HTR-8/SVneo (cell line): Measurements from ENCODE around the gene DDR2.

ENCODE experiments used
- DNase-seq: peaks from one replicate; pipeline ENCODE4 v3.0.0; 2011; ENCODE audit warnings: low spot score, mixed read lengths; ENCODE audit not compliant: insufficient read length
- FAIRE-seq: peaks from 2 replicates; lab custom pipeline; 2011; peaks lifted over from hg19 to GRCh38; lab: Jason Lieb, UNC

Gene DDR2

DNA sequence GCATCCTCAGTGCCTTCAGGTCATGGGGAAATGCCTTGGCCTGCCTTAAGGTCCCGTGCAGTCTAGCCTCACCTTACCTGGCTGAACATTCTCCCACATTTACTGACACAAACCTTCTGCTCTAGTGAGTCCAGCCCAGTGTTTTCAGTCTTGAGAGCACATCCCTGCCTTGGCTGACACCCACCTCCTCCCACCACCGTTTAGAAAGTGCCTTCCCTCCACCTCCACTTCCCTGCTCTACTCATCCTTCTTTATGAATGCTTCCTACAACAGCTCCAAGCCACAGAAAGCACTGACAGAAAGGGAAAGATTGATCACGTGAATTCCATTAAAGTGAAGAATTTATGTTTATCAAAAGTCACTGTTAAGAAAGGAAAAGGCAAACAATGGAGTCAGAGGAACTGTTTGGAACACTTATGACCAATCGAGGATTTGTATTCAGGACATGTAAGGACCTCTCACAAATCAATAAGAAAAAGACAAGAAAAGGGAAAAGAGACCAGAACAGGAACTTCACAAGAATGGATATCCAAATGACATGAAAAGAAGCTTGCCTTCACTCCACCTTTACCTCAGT is 59.8 kb downstream of the DDR2 start:
- FAIRE-seq: no peak

DNA sequence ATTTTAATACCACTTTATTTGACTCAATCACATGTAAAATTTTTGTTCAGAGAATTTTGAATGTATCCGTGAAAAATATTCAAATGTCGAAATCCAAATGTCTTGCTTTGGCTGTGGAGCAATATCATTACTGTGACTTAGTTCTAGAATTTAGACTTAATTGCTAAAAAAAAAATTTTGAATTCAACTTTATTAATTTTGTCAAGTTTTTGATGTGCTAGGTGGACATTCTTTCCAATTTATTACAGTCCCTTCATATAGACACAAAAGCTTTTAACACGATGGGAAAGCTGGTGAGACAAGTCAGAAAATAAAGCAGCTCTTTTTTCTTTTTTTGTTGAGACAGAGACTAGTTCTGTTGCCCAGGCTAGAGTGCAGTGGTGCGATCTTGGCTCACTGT is 62.6 kb downstream of the DDR2 start:
- DNase-seq: no peak
- FAIRE-seq: no peak

More for the DNA sequence above, 59.8 kb downstream of the DDR2 start:
- DNase-seq: no peak

DNA sequence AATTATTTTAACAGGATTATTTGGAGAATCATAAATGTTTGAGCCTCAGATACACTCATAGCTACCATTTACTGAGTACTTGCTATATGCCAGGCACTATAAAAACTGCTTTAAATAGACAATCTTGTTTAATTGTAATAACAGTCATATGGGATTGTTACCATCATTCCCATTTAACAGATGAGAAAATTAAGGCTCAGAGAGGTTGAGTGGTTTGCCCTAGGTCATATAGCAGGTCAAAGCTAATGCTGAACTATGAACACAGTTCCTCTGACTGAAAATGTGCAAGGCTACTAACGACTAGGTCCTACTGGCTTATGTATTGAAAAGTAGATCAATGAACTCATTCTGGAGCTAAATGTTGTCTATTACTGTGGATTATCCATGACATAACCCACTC is 63.4 kb downstream of the DDR2 start:
- no peak for FAIRE-seq

DNA sequence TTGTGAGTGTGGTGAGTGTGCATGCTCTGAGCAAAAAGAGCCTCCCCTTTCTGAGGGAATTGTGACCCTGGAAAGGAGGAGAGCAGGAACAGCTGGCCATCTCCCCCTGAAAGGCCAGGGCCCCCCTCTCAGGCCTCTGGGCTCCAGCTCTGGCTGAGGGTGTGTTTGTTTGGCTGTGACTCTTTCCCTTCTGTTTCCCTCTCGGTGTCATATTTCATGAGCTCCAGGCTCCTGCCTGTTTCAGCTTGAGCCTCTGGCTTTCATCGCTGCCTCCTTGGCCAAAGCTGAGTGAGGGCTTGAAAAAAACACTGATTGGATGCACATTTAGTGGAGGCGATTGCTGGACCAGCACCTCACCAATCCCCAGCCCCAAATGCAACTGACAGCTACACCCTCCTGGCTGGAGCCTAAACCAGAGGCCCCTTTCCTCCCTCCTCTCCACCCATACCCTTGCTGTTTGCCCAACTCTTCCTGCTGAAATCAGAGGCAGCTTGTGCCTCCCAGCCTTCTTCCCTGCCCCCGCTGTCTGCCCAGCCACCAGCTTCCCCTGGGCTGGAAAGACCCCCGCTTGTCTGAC is 64.1 kb downstream of the DDR2 start:
- DNase-seq (peak; percentile 58), FAIRE-seq (no peak)

More for the DNA sequence above, 63.4 kb downstream of the DDR2 start:
- no peak for DNase-seq

DNA sequence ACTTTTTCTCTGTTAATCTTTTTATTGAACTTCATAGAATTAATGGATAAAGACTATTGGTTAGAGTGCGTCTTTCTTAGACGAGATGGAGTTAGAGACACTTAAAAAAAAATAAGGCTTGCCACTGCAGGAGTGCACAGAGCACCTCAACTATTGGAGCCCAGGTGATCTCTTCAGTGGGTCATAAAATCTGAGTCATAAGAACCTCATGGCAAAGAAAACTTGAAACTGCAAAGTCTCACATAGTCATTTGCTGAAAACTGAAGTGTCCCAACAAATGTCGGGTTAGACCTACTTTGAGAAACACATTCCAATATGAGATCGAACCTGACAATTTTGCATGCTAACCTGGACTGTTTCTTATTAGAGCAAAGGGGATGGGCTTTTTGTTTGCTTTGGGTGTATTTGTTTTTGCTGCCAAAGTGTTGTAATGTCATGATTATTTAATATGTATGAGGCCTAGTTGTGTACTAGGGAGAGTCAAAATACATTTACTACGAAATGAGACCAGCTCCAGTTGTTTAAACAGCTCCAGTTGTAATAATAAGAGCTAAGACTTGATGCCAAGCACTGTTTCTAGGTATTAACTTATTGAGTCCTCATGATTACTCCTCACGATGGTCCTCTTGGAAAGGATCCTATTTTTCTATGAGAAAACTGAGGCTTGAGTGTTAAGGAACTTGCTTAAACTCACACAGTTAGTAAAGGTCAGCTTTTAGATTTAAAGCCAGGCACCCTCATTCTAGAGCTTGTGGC is 65.1 kb downstream of the DDR2 start:
- no peak for DNase-seq
- no peak for FAIRE-seq

DNA sequence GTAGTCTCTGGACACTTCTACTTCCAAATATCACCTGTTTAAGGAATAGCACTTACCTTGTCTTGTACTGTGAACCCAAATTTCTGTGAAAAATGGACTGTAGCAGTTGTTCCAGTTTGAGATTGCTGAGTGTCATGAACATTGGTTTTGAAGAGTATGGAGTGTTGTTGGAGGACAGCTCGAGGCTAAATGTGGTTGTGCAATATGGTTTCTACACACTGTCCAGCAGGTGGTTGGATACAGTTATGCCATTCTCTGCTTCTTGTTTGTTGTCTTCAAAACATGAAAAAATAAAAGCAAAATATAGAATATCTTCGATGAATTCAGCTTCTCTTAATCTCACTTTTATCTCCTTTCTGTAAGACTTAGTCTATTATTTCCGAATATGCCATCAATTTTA is 67.1 kb downstream of the DDR2 start:
- DNase-seq (no peak), FAIRE-seq (no peak)

DNA sequence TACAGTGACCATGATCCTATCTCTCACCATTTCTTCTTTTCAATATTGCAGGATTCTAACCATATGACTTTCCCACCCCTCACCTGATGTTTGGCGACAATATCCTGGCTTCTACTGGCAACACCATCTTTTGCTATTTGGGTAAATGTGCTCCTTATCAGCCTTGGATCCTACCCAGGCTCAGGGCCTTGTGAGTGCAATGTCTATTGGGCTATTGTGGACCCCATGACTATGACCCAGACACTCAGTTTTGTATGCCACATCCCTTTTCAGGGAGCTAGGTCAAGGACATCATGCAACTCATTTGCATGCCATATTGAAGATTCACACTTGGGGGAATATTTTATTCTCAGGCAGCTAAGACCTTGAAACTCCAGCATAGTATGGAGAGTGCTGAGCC is 67.9 kb downstream of the DDR2 start:
- DNase-seq (no peak), FAIRE-seq (no peak)

DNA sequence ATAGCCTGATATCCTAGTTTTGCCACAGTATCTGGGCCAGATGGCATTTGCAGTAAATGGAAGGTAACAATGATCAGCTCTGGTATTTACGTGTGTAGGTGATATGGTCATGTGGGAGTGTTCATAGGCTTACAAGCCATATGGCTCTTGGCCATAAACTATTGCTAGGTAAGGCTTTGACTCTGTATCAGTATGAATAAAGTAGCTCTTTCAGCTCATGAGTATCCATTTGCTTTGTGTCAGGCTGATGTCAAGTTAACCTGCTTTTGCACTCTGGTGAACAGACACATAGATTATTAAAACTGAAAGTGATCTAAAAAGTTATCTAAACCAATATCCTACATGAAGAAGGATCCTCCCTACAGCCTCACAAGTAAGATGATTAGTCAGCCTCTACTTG is 69.0 kb downstream of the DDR2 start:
- DNase-seq (no peak), FAIRE-seq (no peak)

DNA sequence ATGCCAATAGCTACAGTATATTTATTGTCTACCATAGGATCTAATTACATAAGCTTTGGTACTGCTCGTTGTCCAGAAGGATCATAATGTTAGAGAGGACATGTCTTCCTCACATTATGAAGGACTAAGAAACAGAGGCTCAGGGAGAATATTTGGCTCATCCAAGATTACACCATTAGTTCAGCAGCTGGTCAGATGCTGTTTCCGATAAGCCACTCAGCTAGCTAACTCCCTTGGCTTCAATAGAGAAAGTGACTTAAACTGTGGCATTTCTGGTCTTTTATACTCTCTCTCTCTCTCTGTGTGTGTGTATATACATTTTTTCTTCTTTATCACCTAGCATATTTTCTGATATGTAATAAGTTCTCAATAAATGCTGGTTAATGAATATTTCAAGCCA is 70.4 kb downstream of the DDR2 start:
- FAIRE-seq: no peak
- no peak for DNase-seq

DNA sequence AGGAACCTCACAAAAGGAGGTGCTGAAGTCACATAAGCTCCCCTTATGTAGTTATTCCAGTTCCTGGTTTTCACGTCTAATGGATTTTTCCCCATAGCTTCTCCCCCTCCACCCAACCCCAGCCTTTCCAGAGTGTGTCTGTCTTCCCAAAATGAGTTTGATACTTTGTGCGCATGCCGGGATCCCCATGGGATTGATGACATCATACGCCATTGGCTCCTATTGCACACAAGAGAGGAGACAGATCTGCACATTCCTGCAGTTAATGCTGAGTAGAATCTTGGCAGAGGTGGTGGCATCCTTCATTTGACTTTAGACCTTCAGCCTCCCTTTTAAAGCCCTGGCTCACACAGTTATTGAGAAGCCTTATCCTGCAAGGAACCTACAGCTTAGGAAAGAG is 71.4 kb downstream of the DDR2 start:
- DNase-seq: no peak
- no peak for FAIRE-seq

DNA sequence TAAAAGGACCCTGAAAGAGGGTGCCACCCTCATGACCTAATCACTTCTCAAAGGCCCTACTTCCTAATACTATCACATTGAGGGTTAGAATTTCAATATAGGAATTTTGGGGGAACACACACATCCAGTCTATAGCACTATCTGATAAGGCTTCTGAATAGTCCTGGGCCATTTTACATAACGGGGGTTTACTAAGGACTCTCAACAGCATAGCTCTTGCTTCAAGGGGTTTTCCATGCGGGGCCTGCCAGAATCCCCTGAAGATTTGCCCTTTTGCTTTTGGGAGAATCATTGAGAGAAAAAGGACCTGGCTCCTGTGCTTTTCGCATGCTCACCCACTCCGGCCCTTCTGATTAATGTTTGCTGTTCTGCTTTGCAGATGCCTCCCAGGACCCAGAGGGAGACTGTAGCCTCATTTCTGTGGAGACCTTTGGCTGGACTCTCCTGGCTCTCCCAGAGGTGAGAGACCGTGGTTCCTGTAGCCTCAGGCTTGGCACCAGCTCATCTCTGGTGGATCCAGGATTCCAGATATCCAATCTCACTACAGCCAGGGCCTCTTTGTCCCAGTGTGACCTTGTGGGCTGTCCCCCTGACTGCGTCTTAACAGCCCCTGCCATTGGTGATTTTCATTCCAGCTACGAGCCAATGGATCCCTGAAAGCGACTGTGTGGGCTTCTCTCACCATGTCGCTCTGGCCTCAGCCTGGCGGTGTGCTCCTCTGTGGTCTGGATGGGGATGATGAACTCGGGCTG is 72.6 kb downstream of the DDR2 start:
- DNase-seq (no peak), FAIRE-seq (no peak)

DNA sequence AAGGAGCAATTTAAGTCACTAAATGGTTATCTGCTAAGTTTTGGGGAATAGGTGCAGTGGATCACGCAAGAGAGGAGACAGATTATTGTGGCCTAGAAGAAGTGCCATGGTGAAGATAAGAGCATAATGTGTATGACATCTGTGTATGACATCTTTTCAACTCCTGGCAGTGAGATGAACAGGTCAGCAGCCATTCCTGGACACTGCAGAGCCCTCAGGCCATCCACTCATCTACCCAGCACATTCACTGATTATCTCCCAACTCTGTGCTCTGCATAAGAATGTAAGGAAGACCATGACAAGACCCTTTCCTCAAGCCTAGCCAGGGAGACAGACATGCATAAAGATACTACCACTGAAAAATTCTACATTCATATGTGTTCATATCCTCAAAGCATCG is 73.7 kb downstream of the DDR2 start:
- DNase-seq (no peak), FAIRE-seq (no peak)

DNA sequence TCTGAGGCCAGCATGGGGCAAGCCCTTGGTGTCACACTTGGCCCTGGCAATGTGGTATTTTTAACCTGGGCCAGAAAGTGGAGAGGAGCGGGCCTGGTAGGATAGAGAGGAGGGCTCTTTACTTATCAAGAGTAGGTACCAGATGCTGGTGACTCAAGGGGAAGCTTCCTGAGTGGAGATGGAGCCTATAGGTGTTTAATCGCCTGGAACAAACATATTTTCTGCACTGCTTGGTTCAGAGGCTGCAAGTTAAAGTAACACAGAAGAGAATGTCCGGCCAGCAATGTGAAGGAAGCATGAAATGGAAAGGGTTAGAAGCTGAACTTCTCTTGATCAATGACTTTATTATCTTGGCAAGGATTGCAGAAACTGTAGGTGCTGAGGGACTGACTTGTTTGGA is 74.3 kb downstream of the DDR2 start:
- FAIRE-seq: no peak
- no peak for DNase-seq

DNA sequence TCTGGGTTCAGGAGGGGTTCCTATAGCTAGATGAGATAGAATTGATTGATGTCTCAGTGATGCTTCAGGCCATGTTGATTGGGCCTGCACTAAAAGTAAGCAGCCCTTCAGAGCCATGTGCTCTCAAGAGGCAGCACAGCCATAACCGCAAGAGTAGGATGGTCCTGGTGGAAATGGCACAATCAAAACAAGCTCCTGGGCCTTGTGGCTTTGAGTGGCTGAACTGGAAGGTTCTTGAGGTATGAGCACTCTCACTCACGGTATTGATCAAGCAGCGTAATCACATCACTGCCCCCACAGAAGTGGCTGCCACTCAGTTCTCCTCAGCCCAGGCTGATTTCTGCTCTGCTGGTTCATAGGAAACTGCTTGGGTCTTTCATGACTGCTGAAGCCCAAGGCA is 76.0 kb downstream of the DDR2 start:
- FAIRE-seq (no peak), DNase-seq (no peak)

DNA sequence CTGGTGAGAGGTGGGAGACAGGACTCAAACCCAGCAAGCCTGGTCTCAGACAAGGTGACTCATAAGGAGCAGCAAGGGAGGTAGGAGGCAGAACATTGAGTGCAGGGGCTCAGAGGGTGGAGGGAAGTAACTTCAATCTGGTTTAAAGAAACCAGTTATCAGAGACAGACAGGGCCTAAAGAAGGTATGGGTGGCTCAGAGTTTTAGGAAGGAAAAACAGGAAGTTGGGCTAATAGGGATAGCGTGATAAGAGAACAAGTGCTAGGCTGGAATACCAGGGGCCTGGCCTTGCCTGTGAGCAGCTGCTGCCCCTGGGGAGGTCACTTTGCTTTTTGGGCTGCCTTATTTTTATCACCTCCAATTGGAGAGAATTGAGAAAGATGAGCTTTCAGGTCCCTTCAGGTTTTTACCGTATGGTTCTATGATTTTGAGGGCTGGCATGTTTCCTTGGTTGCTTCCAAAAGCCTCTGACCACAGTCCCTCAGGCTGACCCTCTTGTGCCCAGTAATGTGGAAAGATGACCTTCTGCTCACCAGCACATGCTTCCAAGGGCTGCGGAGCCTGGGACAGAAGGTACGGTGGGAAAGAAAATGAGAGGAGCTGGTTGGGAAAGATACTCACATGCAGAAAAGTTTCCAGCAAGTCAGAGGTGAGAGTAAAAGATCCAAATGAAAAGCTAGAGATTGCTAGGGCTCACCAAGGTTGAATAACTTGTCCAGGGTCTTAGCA is 77.0 kb downstream of the DDR2 start:
- DNase-seq: no peak
- no peak for FAIRE-seq

DNA sequence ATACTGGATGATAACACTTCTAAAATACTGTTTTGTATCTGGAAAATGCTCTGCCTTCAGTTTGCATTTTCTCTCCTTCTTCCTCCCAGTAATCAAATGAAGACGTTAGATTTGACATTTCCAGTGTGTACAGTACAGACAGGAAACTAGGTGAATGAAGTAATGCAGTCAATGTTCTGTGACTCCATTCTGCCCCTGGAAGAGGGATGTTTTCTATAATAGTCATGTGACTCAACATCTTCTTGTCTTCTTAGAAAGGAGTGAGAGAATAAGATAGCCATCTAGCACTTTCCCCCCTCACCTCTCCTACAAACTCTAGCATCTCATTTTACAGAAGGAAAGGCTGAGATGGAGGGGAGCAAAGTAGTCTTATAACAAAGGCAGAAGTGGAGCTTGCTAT is 77.6 kb downstream of the DDR2 start:
- DNase-seq (no peak), FAIRE-seq (no peak)

DNA sequence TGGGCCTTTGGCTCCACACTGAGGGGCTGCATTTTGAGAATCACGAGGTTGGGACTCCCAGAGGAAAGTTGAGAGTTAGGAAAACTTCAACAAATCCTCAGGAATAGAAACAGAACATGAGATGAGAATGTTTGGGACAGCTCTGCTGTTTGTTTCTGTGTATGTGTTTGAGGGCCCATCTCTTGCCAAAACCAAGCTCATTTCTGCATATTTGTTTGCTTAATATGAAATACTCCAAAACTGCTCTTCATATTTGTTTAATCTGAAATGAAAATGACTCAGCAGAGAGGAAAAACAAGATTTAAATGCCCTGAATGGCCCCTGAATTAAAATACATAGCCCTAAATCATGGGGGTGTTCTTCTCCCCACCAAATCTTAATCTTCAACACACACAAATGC is 78.1 kb downstream of the DDR2 start:
- DNase-seq (no peak), FAIRE-seq (no peak)

DNA sequence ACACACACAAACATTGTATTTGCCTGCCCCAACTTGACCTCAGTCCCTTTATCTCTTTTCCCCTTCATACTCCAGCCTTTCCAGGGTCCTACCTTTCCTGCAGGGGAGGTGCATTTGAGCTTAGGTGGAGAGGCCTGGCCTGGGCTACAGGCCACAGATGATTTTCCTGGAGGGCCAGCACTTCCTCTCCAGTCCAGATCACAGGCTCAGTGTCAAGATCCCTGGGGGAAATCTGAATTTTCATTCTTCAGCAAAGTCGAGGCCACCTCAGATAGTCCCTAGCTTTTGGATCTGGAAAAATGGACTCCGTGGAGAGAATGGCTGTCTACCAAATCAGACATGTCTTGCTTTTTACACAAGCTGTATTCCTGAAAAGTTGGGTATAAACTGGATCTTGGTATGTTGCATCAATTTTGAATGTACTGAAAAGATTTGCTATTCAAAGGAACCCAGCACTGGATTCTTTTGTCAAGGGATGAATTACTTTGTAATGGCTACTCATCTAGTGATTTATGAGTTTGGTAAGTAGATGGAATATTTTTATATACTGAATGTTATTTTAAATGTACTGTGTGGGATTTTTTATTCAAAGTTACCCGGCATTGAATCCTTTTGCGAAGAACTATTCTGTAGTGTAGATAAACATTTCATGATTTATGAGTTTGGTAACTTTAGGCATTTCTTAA is 78.7 kb downstream of the DDR2 start:
- DNase-seq: no peak

DNA sequence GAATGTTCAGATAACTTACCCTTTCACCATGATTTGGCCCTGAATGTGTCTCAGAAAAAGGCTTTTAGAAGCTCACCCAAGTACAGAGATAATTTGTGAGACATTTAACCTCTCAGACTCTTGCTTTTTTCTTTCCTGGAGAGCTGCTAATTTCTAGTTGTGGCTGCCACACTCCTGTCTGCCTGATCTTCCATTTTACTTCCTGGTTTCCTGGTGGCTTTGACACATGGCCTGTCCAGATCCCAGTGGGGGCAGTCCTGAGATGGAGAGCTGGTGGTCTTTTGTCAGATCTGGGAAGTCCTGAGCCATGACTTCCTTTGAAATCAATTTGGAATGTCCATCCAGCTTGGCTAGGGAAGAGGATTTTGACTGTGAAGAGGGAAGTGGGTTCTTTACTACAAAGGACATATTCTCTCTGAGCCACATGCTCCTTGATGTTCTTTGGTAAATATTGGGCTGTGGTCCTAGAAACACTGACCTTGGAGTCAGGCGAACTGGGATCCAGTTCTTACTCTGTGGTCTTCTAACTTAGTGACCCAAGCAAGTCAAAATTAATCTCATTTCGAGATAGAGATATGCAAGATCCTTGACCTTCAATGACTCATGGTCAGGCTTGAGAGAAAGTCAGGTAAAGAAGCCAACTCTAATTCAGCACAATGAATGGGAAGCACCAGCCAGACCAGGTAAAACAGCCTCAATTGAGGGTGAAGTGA is 80.2 kb downstream of the DDR2 start:
- no peak for DNase-seq

More for the DNA sequence above, 78.7 kb downstream of the DDR2 start:
- no peak for FAIRE-seq

More for the DNA sequence above, 80.2 kb downstream of the DDR2 start:
- no peak for FAIRE-seq
